GM19395 (cell line): Measurements from ENCODE around the gene MAP2K2.
A peak's percentile ranks its signal among the peaks of the same experiment; 100 is the strongest.
"Not testable (repeated sequence)": the region's sequence is repeated elsewhere in the genome, so short reads cannot be mapped to it uniquely, and the experiment has no call there.

Experiments
- ATAC-seq: cut with Tn5 transposase; IDR thresholded peaks from one replicate; pipeline ENCODE4 v1.9.1; 2021; ENCODE audit warnings: mild to moderate bottlenecking, moderate library complexity; ENCODE audit not compliant: unreplicated experiment

Gene MAP2K2

DNA sequence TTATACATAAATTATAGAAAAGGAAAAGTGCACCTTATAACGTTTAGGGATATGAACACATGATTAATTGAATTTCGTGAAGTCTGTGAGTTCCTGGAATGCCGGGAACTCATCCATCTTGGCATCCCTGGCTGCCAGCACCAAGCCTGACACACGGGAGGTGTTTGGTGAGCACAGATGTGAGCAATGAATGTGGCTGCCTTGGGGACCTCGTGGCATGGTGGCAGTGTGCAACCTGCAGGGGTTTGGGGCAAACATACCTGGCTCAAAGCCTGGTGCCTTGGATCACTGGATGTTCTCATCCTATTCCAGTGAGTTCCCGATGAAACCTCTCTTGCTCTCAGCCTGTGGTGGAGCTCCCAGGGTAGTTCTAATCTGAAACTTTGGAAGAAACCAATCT lies 10.4 kb upstream of the MAP2K2 start:
- ATAC-seq = no peak

DNA sequence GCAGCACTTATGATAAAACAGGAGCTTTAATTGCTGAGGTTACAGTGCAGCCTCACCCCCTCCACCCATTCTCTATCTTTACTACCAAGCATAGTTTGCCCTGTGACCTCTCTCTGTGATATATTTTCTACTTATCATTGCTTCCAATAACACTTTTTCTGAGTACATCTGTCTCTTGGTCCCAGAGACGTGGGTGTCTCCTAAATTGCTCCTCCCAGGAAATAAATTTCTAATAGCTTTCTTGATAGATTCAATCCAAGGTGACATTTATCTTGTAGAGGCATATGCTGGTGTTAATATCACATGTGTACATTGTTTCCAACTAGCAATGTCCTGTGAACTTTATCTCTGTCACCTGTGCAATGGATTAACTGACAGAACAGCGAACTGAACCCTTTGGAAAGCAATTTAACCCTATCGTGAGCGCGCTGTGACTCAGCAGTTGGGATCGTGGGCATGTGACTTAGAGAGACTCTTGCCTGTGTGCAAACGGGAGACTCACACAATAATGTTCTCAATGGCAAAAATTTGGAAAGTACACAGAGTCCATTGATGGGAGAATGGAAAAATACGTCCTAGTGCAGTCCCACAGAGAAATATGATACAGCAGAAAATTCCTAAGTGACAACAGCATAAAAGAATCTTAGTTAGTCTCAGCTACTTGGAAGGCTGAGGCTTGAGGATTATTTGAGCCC lies 7.0 kb upstream of the MAP2K2 start:
- ATAC-seq = no peak

DNA sequence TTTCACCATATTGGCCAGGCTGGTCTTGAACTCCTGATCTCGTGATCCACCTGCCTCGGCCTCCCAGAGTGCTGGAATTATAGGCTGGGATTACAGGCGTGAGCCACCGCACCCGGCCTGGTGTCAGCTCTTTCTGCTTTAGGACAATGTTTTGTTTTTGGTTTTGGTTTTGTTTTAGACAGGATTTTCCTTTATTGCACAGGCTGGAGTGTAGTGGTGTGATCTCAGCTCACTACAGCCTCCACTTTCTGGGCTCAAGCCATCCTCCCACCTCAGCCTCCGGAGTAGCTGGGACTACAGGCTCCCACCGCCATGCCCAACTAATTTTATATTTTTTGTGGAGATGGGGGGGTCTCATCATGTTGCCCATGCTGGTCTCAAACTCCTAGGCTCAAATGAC lies 5.1 kb upstream of the MAP2K2 start:
- not testable (repeated sequence) for ATAC-seq

DNA sequence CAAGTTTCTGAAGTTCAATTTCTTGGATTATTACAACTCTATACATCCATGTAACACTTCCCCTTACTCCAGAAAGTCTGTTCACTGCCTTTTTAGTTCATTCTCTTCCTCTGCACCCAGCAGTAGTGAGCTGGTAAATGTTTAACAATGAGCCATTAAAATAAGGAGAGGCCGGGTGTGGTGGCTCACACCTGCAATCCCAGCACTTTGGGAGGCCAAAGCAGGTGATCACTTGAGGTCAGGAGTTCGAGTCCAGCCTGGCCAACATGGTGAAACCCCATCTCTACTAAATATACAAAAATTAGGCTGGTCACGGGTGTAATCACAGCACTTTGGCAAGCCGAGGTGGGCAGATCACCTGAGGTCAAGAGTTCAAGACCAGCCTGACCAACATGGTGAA lies 3.4 kb upstream of the MAP2K2 start:
- not testable (repeated sequence) for ATAC-seq

DNA sequence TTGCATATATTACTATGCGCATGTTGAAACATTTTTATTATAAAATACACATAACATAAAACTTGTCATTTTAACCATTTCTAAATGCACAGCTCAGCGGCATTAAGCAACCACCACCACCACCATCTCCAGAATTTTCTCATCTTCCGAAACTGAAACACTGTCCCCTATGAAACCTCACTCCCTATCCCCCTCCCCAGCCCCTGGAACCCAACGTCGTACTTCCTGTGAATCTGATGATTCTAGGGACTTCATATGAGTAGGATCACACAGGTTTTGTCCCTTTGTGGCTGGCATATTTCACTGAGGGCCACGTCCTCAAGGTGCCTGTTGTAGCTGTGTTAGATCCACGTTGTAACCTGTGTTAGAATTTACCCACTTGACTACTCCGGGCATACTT lies 716 bp upstream of the MAP2K2 start:
- no peak for ATAC-seq

DNA sequence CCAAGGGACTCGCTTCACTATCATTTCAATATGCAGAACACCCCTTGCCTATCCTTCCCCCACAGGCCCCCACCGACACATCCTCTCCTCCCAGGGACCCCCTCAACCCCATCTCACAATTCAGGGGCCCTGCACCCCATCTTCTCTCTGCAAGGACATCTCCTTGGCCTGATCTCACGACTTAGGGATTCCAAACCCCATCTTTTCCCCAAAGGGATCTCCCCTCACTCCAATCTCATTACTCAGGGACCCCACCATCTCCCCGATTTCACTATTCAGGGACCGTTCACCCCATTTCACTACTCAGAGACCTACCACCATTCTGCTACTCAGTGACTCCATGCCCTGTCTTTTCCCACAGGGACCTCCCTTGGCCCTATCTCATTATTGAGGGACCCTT lies 1.4 kb downstream of the MAP2K2 start:
- no peak for ATAC-seq

DNA sequence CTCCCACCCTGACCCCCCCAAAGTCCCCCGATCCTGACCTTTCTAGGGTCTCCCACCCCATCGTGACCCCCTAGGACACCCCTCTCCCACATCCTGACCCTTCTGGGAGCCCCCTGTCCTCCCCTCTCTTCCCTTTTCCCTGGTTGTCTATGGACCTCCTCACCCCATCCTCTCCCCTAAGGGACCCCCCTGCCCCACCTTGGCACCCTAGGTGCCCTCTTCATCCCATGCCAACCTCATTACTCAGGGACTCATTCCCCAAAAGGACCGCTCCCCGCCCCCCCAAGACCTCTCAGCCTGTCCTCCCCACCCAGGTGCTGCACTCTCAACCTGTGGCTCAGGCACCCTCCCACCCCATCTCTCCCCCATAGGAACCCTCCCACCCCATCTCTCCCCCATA lies 2.1 kb downstream of the MAP2K2 start:
- ATAC-seq = no peak

DNA sequence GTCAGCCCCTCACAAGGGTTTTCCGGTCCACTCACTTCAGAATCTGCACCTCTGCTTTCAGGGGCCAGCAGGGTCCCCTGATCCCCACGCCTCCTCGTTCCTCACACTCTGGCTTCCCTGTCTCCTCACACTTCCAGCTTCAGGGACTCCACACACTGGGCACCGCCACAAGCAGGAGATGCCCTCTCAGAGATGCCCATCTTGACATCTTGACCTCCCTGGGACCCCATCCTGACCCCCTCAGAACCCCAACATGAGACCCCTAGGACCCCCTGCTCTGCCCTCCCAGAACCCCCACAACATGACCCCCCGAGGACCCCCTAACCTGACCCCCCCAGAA lies 2.7 kb downstream of the MAP2K2 start:
- no peak for ATAC-seq

DNA sequence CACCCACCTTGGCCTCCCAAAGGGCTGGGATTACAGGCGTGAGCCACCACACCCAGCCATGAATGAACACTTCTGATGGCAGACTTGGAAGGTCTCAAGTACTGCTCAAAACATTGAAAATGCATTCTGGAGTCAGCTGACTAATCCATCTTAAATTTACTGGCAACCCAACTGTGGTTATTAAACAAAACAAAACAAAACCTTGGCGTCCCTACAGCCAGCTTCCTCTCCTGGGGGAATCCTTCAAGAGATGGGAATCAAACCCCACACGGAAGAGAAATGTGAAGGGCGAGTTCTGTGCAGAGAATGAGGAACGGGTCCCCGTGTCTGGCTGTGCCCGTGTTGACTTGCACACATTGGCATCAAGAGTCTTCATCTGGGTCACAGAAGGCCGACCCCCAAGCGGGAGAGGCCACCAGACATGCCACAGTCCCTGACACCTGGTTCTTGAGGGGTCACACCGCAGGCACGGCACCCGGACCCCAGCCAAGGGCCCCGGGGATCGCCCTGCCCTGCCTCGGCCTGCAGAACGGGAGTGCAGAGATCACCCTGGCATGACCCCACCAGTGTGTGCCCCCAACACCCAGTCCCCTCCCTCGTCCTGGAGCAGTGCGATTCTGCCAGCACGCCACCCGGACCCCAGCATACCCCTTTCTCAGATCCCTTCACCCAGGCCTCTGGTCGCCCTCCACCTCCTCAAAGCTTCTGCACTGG lies 3.2 kb downstream of the MAP2K2 start:
- ATAC-seq = no peak

DNA sequence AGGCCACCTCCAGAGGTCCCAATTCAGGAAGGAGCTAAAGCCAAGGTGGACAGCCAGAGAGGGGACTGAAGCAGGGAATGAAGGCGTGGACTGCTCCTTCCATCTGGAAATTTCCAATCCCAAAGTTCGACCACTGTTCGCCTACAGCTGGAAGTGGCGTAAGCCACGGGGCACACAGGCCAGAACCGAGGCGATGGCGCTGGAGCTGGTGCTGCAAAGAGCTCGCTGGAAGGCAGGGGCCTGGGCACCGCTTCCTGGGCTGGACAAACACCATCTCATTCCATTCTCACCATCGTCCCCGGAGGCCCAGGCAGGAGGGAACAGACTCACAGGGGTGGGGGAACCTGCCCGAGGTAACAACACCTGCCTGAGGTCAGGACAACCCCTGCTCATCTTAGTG lies 4.2 kb downstream of the MAP2K2 start:
- ATAC-seq = no peak

DNA sequence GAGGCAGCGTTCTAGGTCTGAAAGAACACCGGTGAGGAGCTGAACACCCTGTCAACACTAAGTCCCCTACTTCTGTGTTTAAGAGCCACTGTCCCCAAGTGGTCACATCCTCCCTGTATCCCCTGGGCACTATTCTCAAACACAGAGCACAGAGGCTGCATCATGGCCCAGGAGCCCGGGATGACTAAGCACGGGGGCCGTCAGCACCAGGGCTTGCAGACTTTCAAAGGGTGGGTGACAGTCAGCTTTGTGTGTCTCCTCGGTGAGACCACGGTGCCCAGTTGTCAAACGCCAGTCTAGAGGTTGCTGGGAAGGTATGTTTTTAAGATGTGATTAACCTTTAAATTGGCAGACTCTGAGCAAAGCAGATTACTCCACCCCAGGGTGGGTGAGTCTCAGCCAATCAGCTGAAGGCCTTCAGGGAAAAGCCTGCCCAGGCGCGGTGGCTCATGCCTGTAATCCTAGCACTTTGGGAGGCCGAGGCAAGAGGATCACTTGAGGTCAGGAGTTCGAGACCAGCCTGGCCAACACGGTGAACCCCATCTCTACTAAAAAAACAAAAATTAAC lies 8.0 kb downstream of the MAP2K2 start:
- ATAC-seq = no peak

DNA sequence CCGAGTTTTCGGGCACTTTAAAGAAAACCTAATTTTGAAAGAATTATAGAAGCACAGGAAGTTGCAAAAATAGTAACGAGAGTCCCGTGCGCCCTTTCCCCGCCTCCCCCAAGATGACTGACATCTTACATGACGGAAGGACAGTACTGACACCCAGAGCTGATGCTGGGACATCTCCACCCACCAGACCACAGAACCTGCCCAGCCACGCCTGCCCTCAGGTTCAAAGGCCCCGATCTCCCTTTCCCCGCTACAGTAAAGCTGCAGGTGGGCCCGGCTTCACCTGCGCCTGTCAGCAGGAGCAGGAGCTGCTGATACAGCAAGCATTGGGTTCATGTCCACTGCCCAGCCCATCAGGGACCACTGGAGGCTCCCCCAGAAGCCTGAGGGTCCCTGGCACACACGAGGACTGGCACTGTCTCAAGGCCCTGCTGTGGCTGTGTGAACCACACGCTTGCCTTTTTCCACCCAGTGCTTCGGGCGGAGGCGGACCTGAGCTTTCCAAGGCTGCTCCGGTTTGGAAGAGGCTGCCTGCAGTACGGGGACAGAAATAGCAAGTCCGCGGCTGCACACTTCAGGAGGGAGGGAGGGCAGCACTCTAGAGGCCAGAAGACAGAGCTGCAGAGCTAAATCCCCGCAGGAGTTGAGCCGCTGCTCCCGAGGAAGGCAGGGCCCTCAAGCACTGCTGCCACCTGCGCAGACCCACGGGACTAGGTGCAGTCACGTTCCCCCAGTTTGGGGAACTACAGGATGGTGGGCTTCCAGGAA lies 8.7 kb downstream of the MAP2K2 start:
- ATAC-seq = peak; percentile 78

DNA sequence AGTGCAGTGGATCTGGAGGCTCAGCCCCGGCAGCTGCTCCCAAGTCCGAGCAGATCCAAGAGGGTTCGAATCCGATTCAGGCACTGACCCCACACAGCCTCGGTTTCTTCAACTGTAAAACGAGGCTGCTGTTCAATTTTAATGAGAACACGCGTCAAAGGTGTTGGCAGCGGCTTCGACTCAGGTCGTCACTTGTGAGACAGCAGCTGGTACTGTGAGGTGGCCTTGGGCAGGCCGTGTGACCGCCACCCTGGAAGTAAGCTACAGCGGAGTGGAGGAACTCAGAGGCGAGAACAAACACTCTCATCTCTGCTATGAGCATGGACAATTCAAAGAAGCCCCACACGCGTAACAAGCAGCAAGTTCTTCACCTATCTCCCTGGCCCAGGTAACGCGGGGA lies 9.7 kb downstream of the MAP2K2 start:
- ATAC-seq = no peak

DNA sequence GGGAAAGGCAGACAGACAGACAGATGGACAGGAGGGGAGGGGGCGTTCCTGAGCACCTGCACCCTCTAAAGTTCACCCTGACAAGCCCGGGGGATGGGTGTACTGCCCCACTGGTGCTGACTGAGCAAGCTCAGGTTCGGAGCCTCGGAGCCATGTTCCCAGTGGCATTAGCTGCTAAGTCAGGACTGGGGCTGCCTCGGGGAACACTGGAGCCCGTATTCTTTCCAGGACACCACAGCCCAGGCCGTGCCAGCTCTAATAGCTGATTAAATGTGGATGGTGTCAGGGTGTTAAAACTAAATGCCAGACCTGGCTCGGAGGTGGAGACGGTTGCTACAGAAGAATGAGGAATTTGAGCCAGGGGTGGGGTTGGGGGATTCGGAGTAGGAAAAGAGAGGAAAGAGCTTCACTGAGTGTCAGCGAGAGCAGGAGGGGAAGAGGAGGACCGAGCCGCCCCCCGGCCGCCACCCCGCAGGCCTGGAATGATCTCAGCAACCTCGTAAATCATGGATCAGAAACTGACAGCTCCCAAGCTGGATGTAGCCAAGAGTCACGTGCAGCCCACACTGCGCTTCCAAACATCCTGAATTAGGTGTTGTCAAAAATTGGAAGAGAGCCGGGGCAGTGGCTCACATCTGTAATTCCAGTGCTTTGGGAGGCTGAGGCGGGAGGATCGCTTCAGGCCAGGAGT lies 10.4 kb downstream of the MAP2K2 start:
- ATAC-seq = no peak

DNA sequence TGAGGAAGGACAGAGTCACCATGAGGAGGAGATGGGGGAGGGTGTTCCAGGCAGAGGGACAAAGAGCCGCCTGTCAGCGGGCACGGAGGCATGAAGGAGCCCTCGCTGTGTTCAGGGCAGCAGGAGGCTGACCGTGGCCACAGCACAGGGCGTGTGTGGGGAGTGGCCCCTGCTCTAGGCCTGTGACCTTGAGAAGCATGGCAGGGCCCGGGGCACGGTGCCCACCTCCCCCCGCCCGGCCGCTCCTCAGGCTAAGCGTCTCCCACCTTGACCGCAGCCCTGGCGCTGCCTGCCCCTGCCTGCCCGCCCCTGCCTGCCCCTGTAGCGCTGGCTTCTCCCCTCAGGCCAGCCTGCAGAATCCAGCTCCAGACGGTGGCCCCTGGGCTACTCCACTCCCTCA lies 11.6 kb downstream of the MAP2K2 start:
- no peak for ATAC-seq

DNA sequence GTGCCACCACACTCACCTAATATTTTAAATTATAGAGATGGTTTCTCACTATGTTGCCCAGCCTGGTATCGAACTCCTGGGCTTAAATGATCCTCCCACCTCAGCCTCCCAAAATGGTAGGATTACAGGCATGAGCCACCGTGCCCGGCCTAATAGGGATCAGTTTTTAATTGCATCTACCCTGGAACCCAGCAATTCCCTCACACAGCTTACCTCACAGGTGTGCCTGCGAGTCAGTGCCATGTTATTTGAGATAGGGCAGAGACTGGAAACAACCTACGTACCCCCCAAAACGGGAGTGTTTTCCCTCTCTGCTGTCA lies 14.3 kb downstream of the MAP2K2 start:
- ATAC-seq = no peak

DNA sequence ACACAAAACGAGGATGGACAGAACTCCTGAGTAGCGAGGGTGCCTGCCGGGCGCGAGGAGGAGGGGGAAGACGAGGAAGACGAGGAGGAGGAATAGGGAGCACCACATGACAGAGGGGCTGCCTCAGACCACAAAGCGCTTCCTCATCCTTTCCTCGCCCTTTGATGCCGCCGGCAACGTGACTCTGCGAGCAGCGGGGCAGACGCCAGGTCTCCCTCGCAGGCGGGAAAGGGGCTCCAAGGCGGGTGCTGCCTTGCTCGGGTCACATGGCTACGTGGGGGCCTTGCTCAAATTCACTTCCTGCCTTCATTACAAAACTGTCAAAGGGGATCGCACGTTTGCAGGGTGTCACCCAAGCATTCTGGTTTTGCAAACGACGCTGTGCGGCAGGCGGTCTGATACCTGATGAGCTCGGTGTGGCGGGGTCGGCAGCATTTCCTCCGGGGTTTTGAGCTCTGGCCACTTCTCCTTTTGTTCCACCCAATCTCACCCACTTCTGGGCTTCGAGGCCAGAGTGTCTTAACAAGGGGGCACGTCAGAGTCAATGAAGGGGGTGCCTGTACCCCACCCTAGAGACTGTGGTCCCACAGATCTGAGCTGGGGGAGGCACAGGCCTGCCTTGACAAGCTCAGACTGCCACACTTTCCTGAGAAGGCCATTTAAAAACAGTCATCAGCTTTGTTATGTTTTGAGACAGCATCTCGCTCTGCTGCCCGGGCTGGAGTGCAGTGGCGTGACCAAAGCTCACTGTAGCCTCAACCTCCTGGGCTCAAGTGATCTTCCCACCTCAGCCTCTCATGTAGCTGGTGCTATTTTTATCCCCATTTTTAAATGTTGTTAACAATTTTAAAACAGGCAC lies 14.9 kb downstream of the MAP2K2 start:
- peak; percentile 56 for ATAC-seq

DNA sequence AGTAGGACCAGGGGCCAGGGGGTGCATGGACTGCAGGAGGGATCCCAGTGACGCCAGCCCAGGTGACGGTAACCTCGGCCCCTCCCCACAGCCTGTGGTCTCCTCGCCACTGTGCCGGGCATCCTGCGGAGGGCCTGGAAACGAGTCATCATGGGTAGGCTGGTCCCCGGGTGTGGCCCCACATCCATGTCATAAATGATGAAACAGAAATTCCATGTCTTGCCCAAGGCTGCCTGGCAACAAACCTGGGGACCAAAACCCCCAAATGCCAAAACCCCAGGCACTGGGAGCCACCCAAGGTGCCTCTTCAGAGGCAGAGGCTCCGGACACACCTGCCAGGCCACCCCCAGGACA lies 20.9 kb downstream of the MAP2K2 start:
- ATAC-seq = no peak

DNA sequence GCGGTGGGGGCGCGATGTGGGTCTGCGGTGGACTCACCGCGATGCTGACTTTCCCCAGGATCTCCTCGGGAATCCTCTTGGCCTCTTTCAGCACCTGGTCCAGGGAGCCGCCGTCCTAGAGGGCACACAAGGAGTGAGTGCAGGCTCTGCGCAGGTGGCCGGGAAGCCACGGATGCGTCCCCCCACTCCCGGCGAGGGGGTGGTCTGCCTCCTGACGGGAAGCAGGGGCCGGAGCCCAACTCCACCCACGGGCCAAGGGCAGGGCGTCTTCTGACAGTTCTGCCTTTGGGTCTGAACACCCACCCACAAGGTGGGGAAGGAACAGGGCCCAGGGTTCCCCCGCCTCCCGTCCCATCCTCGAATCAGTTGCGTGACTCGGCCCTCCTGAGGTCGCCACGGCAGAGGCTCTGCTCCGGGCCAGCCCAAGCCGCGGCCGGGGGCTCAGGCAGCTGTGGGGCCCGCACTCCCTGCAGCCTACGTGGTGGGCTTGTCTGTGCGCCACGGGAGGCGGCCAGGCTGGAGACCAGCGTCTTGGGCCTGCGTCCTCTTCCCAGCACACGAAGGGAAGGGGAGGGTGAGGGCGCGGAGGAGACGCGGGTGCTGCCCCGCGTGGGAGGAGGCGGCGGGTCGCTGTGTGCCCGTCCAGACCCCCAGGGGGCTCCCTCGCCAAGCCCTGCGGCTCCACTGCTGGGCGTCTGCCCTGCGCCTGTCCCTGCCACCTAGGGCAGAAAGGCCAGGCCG lies 21.4 kb downstream of the MAP2K2 start:
- ATAC-seq = no peak

DNA sequence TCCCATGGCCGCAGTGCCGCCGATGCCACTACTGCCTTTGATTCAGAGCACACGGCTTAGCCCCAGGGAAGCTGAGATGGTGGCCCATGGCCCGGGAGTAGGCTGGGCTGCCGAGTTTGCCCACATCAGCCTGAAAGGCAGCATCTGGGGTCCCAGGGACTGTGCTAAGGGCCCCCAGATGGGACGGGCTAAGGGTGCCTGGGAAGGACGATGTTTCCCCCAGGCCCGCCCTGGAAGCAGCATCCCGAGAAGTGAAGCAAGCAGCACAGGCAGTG lies 22.5 kb downstream of the MAP2K2 start:
- no peak for ATAC-seq
